Activated T-cell treated with anti-CD3 and anti-CD28 coated beads, Interleukin-2, amount 50 U/mL, for 1 hour (primary cell): ENCODE data around the gene CCDC28B.

ENCODE experiments used
- DNase-seq: peaks from one replicate; pipeline ENCODE4 v3.0.0-alpha.2; 2020

Gene CCDC28B

GRCh38 chr1:32223683-32224082, 23.3 kb downstream of the CCDC28B start:
- no peak for DNase-seq

- DNase-seq = no peak
Observed at GRCh38 chr1:32224285-32224684, 23.9 kb downstream of the CCDC28B start.

GRCh38 chr1:32228771-32229170, 28.4 kb downstream of the CCDC28B start:
- DNase-seq = no peak

- DNase-seq = no peak
Observed at GRCh38 chr1:32231843-32232432, 31.5 kb downstream of the CCDC28B start.

- DNase-seq = no peak
Observed at GRCh38 chr1:32232558-32233304, 32.3 kb downstream of the CCDC28B start.

GRCh38 chr1:32234792-32235191, 34.4 kb downstream of the CCDC28B start:
- no peak for DNase-seq

- DNase-seq = no peak
Observed at GRCh38 chr1:32239337-32239736, 38.9 kb downstream of the CCDC28B start.

GRCh38 chr1:32239790-32240139, 39.4 kb downstream of the CCDC28B start:
- no peak for DNase-seq

- DNase-seq = peak; percentile 76
Observed at GRCh38 chr1:32240140-32240951, 40.0 kb downstream of the CCDC28B start.

GRCh38 chr1:32241001-32241763, 40.8 kb downstream of the CCDC28B start:
- peak; percentile 63 for DNase-seq

- no peak for DNase-seq
Observed at GRCh38 chr1:32242341-32242851, 42.0 kb downstream of the CCDC28B start.

GRCh38 chr1:32246888-32247273, 46.5 kb downstream of the CCDC28B start, which contains the start of gene FAM167B:
Gene FAM167B (plus strand): TSS chr1:32247222. CDS start chr1:32247422, 200 bp downstream.
- no peak for DNase-seq

GRCh38 chr1:32247452-32247851, 47.1 kb downstream of the CCDC28B start:
- DNase-seq = no peak

GRCh38 chr1:32247983-32248889, 47.8 kb downstream of the CCDC28B start:
- DNase-seq = peak; percentile 77

GRCh38 chr1:32249831-32250525, 49.6 kb downstream of the CCDC28B start:
- peak; percentile 80 for DNase-seq

GRCh38 chr1:32250893-32251716, 50.7 kb downstream of the CCDC28B start, which contains the start of gene LCK:
Gene LCK (plus strand): TSS chr1:32251265. CDS start chr1:32274330, 23,065 bp downstream.
- DNase-seq = peak; percentile 62
